HG02610 (cell line): ENCODE results near the gene CAMK2D.
A peak's percentile ranks its signal among the peaks of the same experiment; 100 is the strongest.

Experiments used
- ATAC-seq: cut with Tn5 transposase; IDR thresholded peaks from one replicate; pipeline ENCODE4 v1.9.1; 2021; ENCODE audit warnings: mild to moderate bottlenecking, moderate library complexity; ENCODE audit not compliant: unreplicated experiment

The CAMK2D gene

DNA sequence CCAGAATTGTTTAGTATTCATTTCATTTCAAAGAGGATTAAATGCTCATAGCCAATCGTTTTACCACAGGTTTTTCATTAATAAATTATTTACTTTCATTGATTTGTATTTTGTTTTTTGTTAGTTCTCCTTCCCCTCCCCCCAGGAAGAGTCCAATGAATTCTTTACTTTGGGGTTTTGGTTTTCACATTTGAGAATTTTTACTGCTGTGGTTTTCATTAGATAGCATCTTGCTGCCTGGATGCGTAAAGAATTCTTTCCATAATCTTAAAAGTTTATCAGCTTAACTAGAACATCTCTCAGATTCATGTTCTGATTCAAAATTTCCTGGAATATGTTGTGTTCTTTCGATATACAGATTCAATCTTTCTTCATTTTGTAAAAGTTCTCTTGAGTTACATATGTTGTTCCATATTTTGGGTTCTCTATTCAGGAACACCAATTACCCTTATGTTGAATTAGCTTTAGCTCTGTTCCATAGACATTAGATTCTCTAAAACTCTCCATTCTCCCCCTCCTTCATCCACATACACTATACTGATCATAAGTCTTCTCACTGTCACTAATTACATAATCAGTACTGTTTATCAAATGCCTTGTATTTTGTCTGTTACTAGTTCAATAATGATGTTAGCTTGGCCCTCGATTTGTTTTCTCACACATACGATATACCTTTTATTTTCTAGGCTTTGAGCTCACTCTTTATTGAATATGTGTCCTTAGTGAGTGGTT lies 184.4 kb downstream of the CAMK2D start:
- no peak for ATAC-seq

DNA sequence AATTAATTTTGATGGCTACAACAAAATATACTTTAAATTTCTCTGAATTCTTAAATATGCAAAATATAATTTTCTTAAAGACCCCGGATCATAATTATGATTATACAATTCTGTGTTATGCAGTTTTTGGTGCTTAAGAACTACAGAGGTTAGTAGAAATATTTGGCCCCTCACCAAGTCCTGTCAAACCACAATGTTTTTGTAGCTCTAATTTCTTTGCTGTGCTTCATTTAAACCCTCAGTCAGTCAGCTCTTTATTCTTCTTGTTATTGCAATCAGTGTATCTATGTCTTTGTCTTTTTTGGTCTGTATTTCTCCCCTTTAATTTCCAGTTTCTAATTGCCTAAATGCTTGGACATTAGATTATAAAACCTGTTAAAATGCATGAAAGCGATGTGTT lies 186.1 kb downstream of the CAMK2D start:
- ATAC-seq: no peak

DNA sequence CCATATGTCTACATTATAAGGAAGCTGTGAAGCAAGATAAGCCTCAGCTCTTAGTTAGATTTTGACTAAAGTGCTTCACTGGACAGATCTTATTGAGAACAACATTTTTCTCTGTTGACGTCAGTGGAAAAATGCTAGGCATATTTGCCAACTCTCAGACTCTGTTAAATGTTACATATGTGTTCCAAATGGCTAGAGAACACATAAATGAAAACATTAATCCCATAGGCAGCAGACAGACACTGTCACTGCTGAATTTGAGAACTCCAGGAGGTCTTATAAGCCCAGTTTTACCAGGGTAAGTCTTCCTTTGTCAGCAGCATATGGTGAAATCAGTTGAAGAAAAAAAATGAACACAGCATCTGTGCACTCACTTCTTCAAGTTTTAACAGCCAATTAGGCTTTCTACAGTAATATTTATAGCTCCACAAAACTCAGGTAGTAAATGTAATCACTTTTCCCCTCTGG lies 186.9 kb downstream of the CAMK2D start:
- no peak for ATAC-seq

DNA sequence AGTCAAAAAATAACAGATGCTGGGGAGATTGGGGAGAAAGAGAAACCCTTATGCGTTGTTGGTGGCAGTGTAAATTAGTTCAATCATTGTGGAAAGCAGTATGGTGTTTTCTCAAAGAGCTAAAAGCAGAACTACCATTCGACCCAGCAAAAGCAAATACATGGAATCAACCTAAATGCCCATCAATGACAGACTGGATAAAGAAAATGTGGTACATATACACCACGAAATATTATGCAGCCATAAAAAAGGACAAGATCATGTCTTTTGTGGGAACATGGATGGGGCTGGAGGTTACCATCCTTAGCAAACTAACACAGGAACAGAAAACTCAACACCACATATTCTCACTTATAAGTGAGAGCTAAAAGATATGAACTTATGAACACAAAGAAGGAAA lies 188.9 kb downstream of the CAMK2D start:
- no peak for ATAC-seq

DNA sequence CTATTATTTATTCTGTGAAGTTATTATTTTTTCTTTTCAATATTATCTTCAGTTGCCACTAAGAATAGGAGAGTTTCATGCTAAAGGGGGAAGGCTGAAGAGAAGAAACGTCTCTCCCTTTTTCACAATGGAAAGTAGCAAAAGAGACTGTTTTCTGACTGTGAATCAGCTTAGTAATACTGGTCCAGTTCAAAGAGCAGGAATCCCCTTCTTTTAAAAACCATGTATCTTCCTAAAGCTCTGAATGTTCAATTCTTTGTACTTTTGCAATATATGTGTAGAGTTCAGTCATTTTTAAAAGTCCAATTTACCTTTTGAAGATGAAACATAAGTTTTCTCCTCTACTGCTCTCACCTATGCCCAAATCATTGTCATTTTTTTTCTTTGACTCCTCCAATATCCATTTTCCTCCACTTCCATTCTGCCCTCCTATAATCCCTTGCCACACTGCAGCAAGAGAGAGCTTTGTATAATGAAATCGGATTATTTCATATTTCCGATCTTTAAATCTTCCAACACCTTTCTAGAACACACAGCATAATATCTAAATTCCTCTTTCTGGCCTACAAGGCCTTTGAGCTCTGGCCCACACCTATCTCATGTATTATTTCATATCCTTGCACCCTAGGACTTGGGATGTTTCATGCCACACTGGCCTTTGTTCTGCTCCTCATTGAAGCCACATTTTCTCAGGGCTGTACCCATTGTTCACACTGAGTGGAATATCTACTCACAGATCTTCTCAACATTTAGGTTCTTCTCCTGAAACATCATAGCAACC lies 195.3 kb downstream of the CAMK2D start:
- ATAC-seq: peak; percentile 39

DNA sequence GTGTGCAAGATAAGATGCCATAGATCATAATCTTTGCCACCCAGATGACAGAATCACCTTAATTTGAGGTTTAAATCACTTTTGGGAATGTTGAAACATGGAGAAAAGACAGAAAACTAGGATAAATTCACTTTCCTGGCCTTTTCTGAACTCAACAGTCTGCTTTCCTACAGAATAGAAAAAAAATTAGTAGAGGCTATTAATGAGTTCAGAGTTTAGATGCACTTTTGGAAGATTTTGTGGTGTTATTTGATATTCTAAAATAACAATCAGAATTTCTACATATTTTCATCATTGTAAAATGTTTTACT lies 195.9 kb downstream of the CAMK2D start:
- no peak for ATAC-seq

DNA sequence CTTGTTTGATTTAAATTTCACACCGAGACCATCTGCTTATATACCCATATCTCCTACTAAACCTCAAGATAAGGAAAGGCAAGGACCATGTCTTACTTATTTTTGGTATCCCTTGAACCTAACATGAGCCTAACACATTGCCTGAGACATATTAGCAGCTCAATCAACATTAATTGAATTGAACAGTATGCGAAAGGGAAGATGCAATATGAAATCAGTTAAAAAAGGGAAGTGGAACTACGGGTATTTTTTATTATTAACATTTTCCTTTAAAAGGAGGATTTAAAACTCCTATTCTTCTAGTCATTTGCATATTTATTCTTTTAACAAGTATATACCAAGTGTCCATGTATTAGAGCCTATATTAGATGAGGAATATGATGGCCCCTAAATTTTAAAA lies 197.0 kb downstream of the CAMK2D start:
- ATAC-seq: peak; percentile 28

DNA sequence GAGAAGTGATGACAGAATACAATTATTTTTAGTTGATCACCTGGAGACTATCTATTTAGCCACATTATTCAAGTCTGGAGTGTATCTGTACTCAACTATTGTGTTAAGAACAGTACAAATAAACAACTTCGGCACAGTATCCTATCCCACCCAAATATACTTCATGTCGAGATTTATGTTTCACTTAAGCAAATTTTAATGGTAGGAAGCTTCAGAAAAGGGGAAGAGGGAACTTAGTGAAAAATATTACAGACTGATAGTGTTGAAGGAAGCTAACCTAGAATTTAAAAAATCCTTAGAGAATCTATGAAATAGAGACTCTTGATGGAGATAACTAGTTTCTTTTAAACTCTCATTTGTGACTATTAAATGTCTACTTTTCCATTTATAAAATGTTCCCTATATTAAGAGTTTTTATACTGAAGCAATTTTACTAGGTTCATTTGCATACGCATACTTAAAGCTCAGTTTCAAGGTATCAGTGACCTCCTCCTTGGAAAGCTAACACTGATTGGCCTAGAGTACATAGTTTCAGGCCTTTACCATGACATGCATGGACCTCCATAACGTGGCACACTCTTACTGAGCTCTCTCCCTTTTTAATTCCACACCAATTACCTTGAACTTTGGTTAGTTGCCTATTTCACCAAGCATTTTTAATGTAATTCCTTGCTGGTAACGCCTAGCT lies 197.7 kb downstream of the CAMK2D start:
- no peak for ATAC-seq

DNA sequence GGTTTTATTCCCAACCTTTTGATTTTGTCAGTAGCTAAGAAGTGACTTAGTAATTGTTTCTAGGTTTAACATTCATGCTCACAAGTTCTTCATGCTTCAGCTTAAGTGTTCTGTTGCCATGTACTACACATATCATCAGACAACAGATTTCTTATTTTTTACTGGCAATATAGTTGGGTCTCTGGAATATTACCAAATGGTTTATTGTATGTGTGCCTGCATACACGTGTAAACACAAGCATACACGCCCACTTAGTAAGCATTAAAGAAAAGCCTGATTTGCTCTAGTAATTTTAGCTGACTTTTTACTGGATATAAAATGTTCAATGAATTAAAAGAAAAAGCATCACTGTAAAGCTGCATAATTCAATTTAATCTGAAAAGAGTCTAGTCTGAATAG lies 199.8 kb downstream of the CAMK2D start:
- ATAC-seq: no peak

DNA sequence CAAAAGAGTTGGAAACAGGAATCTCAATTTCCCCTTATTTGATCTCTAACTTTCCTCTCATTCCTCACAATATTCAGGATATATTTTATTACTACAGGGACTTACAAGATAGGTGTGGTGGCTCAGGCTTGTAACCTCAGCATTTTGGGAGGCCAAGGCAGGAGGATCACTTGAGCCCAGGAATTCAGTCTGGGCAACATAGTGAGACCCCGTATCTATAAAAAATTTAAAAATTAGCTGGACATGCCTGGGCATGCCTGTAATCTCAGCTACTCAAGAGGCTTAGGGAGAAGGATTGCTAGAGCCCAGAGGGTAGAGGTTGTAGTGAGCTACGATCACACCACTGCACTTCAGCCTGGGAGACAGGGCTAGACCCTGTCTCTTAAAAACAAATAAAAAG lies 200.4 kb downstream of the CAMK2D start:
- ATAC-seq: no peak

DNA sequence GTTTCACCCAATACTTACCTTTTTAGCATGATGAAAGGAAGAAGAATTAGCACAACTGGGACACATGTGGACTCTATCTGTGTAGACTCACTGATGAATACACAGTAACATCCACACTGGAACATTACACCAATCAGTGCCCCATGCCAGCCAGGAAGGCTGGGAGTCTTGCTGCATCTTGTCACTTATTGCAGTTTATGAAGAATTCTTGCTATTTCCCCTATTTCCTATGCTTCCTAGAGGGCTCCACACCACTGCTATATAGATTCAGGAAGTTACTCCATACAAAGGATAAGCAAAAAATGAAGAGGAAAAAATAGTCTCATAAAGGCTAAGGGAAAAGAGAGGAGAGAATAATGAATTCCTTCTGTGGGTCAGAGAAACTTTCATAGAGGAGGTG lies 201.0 kb downstream of the CAMK2D start:
- no peak for ATAC-seq

DNA sequence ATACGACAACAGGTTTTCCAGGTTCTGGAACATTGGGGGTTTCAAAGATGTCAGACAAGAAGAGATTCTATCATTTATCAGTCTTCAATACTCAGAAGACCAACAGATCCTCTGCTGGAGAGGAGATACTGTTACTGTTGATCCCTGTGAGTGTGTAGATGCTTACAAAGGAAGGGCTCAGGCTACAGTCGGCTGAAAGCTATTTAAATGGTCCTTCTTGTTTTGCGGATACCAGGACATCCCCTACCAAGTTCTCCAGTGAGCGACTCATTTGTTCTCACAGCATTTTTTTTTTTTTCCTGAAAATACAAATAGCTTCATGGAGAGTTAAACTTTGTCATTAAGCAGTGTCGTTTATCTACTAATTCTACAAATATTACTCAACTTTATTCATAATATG lies 201.6 kb downstream of the CAMK2D start:
- ATAC-seq: no peak

DNA sequence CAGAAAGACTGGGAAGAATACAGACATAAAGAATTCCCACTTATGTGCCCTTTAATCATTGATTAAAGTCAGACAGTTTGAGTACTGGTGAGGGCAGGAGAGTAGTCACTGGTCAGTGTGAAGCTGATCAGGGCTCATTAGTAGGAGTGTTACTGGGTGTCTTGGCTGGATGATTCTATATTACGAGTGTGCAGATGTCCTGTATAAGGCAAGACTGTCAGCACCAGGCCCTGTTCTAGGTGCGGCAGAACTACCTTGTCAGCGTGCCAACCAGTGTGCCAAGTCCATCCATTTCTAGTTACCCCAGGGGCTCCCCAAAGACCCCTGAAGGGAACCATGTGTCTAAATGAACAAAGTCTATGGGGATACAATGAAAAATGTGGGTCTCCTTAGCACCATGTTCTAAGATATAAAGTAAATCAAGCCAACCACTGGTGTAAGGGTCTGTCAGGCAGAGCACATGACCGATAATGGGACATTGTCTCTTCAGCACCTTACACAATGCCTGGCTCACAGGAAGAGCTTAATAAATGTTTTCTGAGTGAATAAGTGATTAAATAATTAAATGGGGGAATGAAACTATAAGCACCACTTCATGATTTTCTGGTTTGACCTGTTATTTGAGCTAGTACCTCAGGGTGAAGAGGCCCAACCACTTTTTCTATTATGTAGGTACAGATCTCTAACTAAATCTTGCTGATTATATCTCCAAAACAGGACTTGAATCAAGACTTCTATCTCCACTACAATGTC lies 205.0 kb downstream of the CAMK2D start:
- no peak for ATAC-seq

DNA sequence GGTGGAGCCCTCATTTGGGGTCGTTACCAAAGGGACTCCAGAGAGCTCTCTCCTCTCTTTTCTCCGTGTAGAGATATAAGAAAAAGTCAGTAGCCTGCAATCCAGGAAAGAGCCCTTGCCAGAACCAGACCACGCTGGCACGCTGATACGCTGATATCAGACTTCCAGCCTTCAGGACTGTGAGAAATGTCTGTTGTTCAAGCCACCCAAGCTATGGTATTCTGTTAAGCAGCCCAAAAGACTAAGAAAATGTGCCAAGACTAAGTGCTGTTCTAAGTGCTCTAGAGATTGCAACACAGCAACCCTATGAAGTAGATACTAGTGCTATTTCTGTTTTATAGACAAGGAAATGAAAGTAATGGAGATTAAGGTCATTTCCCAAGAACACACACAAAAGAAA lies 205.7 kb downstream of the CAMK2D start:
- ATAC-seq: no peak

DNA sequence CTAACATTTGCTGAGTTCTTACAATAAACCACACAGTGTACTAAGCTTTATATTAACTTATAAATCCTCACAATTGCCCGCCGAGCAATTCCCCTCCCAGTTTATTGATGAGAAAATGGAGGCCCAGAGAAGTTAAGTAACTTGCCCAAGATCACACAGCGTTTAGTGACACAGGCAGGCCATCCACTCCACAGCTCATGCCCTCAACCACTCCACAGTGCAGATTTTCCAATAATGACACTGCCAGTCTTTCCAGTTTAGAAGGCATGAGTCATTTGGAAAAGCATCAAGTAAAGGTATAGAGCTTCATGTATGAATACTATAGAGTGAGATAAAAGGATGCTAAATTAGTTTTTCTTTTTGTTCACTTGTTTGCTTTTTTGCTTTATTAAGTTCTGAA lies 208.5 kb downstream of the CAMK2D start:
- ATAC-seq: no peak

DNA sequence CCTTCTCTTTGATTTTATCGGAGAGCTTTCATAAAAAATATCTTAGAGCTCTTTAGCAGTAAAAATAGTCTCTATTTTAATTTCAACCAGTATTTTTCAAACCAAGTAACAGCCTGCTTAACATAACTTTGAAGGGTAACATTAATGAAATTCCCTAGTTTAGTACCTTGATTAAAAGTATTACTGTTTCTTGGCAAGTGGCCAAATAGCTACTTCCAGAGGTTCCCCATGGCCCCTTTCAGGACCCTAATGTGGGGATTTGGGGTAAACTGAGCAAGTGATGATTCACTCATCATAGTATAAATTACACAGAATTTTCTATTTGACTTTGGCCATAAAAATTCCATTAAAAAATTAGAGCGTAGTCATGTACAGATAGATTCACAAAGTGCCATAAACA lies 211.0 kb downstream of the CAMK2D start:
- no peak for ATAC-seq

DNA sequence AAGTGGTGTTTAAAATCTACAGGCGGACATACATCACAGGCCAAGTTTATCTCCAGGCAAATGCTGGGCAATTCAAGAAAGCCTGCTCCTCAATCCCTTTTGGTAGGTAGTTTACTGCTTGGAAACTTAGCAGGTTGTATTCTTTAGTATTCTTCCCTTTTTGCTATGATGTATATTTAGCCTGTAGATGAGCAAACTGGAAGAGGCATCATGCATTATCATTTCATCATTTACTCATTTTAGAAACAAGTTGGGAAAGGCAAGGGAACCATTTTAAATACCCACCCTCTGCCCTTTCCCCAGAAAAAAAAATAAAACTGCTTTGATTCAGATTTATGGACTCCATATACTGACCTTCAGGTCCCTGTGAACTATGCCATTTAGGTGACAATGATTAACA lies 213.2 kb downstream of the CAMK2D start:
- ATAC-seq: no peak

DNA sequence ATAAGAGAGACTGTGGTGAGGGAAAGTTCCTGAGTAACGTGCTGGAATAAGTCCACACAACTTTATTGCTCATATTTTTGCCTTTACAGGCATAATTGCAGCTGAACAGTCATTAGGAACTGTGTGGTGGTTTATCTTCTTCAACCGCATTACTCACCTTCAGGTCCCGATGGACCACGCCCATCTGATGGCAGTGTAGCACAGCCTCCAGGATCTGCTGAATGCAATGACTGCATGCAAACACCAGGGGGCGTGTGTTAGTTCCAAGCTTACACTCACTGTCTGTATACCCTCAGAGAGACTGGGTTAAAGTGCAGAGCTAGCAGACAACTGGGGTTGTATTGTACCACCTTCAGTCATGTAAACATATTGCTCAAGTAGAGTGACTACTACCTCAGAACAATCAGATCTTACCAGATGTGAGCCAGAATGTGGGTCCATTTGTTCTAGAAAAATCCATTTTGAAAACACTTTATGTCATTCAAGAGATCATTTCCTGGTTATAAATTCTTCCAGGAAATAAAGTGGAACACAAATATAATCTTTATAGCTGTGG lies 214.0 kb downstream of the CAMK2D start:
- ATAC-seq: peak; percentile 100

DNA sequence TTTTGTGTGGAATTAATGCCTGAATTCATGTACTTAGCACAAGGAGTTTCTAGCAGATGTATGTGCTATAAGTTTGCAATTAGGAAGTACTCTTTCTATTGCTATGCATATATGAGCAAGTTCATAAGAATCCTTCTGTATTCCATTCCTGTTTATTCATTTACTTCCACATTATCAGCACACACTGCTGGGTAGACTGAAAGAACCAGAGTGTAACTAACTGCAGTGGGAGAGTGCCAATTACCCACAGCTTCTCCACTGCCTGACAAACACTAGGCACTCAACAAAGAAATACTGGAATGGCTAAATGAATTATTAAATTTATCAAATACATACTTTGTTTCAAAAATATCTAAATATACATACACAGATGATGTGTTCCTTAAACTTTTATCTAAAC lies 219.6 kb downstream of the CAMK2D start:
- ATAC-seq: no peak

DNA sequence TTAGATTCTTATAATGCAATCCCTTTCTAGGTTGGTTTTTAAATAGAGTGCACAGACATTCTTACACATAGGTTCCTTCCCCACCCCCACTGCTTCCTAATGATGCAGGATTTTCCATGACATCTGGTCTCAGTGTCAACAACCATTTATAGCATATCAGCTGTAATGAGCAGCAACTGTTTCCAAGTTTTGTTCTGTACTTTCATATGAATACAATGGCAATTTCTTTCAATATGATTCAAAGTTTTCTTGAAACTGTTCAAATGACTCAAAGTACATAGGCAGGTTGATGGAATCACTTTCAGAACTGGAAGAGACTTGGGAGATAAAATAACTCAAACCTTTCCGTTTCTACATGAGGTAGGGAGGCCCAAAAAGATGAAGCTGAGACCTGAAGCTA lies 220.7 kb downstream of the CAMK2D start:
- peak; percentile 38 for ATAC-seq

DNA sequence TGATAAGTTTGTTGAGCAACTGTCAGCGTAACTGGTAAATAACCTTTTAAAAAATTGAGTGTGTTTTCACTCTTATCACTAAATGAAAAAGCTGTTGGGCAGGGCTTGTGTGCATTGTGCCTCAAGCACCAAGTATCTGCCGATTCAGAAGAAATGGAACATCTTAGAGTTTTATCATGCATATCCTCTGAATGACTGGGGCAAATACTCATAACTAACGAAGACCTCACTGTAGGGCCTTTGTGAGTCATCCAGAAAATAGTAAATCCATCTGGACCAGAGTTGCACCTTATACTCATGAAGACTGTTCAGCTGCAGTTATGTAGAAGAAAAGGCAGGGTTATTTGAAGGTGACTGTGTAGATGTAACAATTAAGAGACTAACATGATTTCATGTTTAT lies 222.1 kb downstream of the CAMK2D start:
- peak; percentile 91 for ATAC-seq
